Activated CD8-positive, alpha-beta memory T cell treated with anti-CD3 and anti-CD28 coated beads, Interleukin-2, amount 50 U/mL, for 4 hours (primary cell): ENCODE measurements around the gene CDH20.

Source experiments
- DNase-seq: peaks from one replicate; pipeline ENCODE4 v3.0.0-alpha.2; 2020

The CDH20 gene

DNA sequence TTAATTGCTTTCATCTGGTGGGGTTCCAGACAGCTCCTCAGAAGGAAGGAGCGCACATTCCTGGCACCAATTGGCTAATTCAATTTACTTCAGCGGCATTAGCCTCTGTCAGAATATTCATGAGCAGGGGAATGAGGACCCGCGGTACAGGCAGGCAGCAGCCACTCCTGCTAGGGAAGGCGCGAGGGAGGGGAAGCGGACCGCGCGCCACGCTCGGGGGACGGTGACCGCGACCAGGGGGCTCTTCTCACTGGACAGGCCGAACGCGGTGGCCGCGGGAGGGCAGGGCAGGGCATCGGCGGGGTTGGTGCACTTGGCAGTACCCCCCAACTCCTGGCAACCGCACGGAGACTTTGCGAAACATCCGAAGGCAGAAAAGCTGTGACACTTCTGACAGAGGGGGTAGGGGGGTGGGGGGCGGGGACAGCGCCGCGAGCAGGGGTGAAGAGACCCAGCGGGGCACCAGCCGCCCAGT is at the start of gene CDH20:
Gene CDH20, plus strand, starts transcription at position 160 of the 475 bp plus-strand sequence.
- DNase-seq: no peak

DNA sequence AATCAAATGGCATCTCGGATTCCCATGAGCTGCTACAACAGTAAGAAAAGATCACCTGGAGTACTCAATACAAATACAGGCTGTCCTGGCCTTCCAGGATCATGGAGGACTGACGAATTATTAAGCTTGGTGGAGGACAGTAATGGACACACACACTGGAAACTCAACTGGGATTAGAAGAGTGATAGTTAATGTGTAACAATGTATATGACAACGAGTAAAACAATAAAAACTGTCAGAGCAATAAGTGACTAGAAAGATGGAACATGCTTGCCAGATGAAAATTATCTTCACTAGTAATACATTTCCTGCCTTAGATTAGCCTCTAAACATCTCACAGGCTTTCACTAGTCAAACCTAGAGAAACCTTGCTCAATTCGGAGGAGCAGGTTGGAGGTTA is 49.2 kb upstream of the CDH20 start:
- DNase-seq: no peak

DNA sequence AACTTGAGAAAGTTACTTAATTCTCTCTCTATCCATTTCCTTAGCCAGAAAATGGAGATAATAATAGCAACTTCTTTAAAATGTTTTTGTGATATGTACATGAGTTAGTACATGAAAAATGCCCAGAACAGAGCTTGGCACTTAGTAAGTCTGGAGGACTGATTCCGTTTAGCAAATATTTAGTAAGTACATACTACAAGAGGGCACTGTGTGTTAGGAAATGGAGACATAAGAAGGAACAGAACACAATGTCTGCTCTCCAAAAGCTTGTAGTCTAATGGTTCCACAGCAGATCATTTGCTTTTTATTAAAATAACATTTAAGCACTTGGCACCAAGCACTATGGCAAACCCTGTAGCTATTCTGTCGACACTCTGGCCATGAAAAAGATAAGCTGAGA is 47.5 kb upstream of the CDH20 start:
- no peak for DNase-seq

DNA sequence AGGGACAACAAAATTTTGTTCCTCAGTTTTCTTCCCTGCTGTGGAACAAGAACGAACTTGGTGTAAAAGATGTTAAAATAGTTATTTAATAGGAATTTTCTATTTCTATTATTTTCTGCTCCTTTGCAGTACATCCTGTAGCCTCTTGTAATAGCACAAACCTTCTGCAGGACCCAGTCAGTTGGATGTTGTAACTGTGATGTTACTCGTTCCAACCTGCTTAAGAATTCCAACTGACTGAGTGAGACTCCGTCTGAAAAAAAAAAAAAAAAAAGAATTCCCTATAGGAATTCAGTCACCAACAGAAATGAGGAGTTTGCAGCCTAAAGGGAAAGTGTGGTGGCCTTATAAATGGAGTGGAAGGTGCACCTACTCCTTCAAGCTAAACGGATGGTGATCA is 46.4 kb upstream of the CDH20 start:
- DNase-seq: no peak

DNA sequence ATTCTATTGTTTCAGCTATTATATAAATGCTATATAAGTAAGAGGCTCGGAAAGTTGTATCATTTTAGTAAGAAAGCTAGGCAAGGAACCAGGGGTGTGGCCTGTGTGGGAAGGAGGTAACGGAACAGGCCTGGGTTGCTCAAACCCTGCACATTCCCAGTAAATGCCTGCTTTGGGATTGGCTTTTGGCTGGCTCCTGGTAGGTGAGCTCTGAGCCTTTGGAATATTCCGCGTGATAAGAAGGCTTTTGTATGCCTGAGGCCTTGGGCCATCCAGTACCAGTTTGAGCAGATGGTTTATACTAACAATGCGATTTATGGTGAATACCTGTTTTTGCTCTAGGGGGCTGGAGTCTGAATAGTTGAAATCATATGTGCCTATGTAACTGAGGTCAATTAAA is 42.6 kb upstream of the CDH20 start:
- DNase-seq: no peak

DNA sequence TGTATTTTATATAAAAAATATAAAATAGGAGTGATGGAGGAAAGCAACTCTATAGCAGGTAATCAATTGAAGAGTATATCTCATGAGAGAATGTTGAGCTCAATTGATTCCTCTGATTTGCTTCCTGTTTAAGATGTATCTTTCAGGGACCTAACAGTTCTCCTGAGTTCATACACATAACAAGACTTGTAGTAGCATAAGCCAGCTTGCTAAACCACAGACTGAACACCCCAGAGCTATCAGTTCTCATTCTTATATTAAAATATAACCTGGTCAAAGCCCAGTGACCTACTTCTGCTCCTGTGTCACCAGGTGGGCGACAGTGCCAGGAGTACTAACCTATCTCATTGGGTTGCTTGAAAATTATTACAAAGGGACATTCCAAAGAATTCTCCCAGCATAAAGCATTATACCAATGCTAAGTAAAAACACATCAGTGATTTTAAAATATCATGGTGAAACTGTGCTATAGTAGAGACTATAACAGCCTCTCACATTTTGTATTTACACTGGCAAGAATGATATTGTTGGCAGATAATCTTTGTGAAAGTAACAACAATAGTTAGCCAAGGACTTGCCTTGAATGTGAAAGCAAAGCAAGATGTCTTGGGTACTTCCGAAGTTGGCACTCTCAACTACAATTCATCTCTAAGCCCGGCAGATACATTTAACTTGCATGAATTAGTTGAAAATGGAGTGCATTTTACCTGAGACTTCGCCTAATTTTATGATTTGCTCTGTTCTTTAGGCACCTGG is 40.8 kb upstream of the CDH20 start:
- DNase-seq: no peak

DNA sequence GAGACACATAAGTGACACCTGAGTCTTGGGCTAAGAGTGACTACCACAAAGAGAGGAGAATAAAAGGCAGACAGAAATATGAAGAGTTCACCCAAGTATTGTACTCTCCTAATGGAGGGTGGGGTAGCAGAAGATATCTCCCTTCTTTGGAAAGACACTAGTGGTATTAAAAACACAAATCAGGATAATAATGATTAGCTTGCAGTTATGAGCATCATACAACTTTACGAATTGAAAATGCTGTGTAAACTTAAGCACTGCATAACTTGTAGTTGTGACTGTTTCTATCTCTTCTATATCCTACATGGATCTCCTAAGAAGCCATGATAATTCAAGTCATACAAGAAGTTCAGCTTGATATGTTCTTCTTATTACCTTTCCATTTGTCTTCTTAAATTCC is 38.1 kb upstream of the CDH20 start:
- no peak for DNase-seq

DNA sequence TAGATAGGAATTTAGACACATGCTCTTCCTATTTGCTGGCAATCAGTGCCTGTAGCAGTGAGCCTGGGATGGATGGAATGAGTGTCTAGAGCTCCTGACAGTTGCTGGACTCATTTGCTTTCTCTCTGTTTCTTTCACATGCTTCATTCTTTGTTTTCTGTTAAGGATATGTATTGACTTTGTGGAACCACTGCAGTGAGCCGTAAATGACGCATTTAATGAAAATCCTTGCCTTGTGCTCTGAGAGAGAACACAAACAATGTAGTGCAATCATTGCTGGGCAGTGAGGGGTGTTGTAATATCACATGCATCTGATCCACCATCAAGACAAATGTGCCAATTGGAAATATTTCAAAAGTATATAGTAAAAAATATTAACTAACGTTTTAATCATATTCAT is 25.2 kb upstream of the CDH20 start:
- no peak for DNase-seq

DNA sequence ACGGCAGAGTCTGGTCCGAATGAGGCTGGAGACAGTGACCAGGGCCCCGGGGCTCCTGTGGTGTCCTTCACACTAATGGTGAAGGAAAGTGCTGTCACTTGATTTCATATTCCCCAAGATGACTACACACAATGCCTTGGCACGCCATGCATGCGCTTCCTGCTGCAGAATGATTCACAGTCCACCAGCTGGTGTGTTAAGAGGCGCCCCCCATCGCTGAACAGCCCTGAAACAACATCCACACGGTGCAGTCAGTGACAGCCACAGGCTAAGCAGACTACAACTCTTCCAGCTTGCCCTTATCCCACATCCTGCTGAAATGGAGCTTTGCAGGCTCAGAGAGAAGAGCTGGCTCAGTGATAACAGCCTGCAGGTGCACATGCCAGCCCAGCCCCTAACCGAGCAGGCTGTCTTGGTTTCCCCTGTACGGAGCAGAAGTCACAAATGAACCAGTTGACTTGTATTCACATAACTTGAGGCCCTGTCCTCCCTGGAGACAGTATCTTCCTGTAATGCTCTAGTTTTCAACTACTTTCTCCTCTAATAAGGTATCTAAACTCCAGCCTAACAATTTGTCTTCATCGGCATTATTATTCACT is 24.3 kb upstream of the CDH20 start:
- DNase-seq: no peak

DNA sequence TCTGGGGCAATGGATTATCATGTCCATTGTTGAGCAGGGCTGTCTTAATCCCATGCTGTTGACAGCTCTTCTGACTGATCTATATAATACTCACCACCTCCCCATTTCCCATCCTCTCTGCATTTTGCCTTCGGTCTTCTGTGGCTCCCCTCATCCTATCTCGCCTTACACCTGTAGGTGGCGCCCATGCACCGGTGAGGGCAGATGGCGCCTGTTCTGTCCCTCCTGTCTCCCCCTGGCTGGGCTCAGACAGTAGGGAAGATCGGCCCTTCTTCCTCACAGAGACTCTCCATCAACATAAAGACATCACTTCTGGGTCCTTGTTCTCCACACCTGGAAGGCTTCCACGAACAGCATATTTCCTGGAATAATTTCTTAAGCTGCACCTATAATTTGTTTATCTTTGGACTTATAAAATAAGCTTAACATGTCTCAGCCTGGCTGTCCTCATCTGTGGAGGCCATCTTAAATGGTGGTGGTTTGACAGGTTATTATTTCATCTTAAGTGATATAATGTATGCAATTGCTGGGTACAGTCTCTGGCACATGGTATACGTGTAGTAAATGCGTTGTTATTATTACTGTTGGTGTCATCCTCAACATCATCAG is 10.9 kb upstream of the CDH20 start:
- DNase-seq: no peak

DNA sequence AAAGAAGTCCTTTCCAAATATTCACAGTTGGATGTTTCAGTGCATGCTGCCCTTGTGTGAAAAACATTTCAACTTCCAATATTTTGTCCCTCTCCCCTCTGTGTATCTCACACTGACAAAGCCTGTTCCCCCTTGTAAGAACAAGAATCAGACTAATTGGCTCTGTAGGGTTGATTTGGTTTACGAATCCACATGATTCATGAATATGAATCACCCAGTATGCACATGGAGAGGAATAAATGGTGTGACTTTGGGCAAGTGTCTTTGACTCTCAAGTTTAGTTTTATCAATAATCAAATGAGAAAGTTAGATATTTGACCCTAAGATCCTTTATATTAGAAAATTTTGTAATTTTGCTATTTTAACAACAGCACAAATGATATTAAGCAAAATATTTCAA is 9.3 kb upstream of the CDH20 start:
- no peak for DNase-seq

DNA sequence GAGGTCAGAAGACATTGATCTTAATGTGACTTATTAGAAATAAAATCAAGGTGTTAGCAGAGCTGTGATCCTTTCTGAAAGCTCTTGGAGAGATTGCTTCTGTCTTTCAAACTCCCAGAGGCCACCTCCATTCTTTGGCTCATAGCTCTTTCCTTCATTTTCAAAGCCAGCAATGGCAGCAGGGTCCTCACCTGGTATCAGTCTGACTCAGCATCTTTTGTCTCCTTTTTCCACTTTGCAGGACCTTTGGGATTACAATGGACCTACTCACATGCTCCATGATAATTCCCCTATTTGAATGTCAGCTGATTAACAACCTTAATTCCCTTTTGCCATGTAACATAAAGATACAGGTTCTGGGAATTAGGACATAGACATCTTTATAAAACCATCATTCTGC is 6.8 kb upstream of the CDH20 start:
- no peak for DNase-seq

DNA sequence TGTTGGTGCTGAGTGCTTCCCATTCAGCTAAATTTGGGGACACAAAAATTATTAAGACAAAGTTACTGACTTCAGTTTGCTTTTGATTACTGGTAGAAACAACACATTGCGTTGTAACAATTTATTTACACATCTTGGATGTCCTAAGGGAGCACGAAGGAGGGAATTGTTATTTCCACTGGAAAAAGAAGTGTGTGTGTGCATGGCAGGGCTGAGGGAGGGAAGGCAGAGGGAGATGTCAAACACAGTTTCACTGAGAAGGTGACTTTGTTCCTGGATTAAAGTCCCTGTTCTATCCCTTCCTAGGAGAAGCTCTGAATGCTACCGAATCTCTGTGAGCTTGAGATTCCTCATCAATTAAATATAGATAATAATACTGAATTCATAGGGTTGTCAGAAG is 3.8 kb upstream of the CDH20 start:
- DNase-seq: no peak

DNA sequence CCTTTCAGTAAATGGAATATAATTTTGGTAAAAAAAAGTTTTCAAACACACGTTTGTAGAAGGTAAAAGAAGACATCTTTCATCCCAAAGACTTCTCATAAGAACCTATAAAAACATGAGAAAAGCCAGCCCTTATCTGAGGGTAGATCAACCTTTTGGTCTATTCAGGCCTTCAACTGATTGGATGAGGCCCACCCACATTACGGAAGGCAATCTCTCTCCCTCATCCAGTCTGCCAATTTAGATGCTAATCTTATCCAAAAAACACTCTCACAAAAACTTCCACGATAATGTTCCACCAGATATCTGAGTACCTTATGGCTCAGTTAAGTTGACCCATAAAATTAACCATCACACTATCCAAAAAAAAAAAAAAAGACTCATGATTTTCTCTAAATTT is 2.2 kb upstream of the CDH20 start:
- no peak for DNase-seq

DNA sequence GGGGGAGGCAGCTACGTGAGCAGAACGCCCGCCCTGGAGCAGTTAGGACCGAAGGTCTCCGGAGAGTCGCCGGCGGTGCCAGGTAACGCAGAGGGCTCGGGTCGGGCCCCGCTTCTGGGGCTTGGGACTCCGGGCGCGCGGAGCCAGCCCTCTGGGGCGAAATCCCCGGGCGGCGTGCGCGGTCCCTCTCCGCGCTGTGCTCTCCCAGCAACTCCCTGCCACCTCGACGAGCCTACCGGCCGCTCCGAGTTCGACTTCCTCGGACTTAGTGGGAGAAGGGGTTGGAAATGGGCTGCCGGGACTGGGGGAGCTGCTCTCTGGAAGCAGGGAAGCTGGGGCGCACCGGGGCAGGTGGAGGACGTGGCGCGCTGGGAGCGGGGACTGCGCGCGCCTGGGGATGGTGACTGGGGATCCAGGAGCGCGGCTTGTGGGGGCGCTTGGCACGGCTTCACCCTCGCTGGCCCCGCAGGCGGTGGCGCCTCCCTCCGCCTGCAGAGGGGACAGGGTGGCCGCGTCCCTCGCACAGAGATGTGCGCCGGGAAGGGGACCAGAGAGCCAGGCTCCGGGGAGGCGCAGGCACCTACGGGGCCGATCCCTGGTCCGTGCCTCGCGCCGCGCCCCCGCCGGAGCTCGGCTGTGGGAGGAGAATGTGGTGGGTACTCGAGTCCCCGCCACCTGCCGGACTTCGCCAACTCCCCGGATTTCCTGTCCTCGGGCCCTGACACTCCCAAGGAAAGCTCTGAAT is 688 bp downstream of the CDH20 start:
- no peak for DNase-seq

DNA sequence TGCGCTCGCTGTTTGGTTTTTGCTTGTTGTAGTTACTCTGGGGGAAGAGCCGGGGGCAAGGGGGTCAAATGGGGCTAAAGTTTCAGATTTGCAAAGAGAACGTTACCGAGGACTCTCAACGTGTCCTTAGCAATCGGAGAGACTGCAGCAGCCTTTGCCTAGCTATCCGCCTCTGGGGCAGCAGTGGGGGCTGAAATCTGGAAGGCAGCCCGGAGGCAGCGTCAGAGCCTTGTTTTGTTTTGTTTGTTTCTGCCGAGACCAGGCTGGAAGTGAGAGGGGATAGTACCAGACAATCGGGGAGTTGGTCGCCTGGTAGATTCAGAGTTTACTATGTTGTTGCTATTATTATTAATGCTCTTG is 1.2 kb downstream of the CDH20 start:
- no peak for DNase-seq

DNA sequence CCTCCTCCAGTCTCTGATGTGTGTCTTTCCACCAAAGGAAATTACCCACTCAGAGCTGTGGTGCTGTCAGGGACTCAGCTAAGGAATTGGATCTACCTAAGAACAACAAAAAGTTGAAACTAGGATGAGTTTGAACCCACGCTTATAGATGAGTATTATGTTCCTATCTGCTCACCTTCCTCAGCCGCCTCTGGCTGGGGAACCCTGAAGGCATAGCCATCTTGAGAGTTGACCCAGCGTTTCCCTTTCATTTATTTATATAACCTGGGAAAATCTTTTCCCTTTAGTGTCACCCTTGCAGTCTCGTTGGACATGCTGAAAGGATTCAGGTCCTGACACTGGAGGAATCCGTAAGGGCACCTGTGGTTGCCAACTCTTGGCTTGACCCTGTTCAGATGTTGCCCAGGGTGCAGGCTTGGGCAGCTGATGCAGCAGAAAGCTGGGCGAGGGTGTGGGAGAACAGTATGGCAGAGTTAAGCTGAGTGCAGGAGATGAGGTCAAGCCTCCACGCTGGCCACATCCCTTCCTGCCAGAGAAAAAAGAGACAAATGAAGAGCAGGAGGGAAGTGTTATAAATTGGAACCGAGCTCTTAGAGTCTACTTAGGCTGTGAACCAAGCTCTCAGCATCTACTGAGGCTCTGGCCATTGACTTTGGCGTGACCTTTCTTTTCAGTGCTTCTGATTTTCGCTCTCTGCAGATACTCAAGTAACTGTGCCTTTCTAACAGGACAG is 1.9 kb downstream of the CDH20 start:
- DNase-seq: no peak

DNA sequence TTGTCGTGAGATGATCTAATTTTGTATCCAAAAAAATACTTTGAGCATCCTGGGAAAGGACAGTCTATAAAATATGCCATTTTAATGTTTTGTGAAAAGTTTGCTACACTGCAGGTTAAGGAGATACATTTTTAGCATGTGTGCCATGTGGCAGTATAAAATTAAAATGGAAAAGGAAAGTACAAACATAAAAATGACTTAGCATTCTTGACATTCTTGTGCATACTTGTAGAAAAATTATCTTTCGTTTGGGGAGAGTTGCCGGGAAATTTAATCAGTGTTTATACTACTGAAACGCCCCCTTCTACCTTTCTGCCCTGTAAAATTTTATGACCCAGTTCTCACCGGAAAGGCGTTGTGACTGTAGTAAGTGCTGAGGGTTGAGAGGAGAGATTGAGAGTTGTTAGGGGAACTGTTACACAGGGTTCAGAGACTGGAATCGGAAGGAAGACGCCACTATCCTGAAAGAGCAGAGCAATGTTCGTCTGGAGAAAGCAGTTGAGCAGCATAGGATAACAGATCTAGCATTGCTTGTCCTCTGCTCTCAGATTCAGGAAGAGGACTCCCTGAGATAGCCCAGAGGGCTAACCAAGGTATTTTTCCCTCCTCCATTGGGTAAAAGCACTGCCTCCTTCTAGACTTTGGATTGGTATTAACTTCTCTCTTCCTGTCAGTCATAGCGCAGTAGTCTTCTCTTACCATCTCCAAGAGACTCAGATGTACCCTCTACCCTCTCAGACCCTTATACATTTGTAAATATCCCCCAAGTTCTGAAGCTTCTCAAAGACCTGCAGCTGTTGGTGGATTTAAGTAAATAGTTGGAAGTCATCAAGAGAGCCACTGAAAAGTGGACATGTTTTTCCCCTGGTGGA is 2.7 kb downstream of the CDH20 start:
- DNase-seq: no peak

DNA sequence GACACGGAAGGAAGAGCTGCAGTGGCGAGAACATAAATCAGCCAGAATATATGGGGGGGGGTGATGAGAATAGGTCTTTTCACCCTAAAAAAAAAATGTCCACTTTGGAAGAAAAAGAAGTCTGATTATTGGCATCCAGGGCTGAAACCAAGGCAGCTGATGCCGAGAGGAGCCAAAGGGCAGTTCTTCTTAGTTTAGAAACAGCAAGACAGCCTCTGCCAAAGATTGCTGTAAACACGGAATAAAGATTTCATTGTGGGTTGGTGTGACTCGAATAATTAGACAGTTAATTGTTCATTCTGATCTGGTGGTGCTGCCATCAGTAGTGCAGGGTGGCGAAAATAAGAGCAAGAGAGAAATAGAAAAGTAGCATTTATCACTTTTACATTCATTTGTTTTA is 3.5 kb downstream of the CDH20 start:
- DNase-seq: no peak

DNA sequence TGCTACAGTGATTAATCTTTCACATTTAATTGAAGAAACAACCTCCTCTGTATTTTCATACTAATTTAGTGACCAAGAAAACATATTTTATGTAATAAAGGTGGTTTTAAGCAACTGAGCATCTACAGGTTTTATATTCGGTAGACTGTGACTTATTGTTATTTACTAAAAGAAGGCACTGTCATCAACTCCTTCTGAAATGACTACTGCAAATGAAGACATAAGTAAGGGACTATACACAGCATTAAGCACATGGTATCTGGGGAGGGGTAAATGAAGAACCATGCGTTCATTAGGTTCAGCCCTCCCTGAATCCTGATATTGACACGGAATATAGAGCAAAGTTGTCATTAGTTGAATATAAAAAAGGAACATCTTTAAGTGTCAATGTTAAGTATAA is 4.3 kb downstream of the CDH20 start:
- no peak for DNase-seq

DNA sequence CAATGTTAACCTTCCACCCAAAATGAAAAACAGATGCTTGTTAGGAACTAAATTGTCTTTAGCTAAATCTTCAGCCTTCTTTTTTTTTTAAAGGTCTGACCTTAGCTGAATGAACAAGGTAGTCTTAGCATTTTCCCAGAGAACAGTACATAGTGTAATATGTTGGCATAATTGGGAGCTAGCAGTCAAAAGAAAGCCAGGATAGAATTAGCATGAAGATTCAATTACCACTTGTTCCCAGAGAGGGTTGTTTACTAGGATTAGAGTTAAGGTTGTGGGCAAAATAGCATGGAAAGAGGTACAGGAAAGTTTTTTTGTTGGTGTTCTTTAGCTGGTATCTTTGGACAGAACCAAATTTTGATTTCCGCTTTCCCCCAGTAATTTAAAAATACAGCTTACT is 6.9 kb downstream of the CDH20 start:
- no peak for DNase-seq

DNA sequence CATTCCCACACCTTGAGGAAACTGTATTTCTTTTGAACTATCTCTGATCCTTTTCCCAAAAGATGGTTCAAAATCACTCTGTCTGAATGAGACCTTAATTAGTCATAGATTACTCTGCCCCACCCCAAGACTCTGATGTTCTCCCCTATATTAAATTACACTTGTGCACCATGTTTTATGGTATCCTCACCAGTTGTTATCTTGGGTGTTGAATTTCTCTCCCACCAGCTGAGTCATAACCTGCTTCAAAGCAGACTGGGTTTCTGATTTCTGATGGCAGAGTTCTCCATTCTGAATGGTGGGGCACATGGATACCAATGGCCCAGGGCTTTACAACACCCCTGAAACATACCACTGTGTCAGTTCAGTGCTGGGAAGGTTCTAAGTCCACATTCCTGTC is 15.0 kb downstream of the CDH20 start:
- no peak for DNase-seq
